C4-2B (cell line): Measurements from ENCODE around the gene LYSMD4.

Experiments
- H3K27ac ChIP-seq: fragments of 450-650 bp; 2 replicates; pipeline ENCODE4 v1.5.1; 2017
- ZFX ChIP-seq: fragments of 450-650 bp; IDR thresholded peaks from 2 replicates; pipeline ENCODE4 v1.6.1; 2017
- TF ChIP-seq, protein P1 (sequence below): fragments of 450-650 bp; conservative IDR thresholded peaks from 2 replicates; pipeline ENCODE4 v1.5.1; 2017; ENCODE audit warnings: mild to moderate bottlenecking

LYSMD4 gene

DNA sequence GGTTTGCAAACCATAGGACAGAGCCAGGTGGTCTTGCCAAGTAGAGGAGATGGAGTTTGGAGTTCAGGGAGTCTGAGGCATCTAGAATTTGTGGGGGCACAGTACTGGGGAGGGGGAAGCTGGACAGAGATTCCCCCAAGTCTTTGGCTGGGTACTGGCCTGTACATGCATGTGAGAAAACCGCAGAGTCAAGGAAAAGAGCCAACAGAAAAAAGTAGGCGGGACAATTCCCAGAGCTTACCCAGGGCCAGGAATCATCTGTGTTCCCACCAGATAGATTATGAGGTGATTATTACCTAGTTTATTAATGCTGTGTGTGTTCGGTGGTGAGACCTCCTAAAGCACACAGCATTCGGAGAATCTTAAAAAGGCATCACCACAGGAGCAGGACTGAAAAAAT lies 11.3 kb downstream of the LYSMD4 start:
- no peak overlapping the region for H3K27ac ChIP-seq
- TF ChIP-seq, protein P1, sequence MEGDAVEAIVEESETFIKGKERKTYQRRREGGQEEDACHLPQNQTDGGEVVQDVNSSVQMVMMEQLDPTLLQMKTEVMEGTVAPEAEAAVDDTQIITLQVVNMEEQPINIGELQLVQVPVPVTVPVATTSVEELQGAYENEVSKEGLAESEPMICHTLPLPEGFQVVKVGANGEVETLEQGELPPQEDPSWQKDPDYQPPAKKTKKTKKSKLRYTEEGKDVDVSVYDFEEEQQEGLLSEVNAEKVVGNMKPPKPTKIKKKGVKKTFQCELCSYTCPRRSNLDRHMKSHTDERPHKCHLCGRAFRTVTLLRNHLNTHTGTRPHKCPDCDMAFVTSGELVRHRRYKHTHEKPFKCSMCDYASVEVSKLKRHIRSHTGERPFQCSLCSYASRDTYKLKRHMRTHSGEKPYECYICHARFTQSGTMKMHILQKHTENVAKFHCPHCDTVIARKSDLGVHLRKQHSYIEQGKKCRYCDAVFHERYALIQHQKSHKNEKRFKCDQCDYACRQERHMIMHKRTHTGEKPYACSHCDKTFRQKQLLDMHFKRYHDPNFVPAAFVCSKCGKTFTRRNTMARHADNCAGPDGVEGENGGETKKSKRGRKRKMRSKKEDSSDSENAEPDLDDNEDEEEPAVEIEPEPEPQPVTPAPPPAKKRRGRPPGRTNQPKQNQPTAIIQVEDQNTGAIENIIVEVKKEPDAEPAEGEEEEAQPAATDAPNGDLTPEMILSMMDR = no peak
- no peak for TF ChIP-seq ZFX

DNA sequence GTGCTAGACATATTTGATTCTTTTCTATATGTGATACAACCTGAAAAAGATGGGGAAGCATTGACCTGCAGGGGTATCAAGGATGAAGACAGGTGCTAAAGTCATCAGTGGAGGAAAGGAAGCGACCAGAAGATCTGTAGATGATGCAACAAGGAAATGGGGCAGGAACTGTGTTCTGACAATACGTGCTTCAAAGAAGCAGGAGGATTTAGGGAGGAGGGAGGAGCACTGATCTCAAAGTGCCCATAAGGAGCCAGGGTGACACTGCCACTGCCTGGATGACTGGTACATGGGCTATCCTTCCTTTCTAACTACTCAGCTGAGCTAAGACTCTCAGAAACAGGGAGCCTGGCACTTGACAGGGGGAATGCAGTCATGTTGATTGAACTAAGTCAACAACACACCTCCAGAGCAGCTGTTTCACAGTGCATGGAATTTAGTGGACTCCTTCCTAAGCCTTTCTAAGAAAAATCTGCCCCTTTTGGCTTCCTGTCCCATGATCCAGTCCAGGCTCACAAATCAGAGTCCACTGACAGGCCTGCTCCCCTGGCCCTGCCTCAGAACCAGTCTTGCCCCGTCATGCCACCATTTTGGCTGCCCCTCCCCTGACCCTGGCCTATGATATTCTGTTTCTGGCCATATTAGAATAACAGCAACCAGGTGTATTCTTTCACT lies 12.0 kb downstream of the LYSMD4 start:
- H3K27ac ChIP-seq = no peak overlapping the region
- TF ChIP-seq ZFX = no peak
- TF ChIP-seq, protein P1 = no peak

DNA sequence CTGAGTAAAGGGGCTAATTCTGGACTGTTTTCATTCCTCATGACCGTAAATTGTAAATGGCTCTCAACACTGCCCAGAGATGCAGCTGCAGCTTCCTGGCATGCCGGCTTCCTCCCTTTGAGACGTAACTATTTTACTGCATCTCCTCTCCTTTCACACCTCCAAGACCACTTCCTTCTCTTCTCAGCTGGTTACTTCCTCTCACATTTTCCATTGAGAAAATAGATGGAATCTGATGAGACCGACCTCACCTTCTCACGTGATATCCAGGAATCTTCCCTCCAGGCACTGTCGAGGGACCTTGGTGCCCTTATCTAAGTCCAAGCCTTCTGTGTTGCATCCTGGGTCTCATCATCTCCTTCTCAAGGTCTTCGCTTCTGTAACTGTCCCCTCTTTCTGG lies 12.7 kb downstream of the LYSMD4 start:
- no peak overlapping the region for H3K27ac ChIP-seq
- no peak for TF ChIP-seq ZFX

DNA sequence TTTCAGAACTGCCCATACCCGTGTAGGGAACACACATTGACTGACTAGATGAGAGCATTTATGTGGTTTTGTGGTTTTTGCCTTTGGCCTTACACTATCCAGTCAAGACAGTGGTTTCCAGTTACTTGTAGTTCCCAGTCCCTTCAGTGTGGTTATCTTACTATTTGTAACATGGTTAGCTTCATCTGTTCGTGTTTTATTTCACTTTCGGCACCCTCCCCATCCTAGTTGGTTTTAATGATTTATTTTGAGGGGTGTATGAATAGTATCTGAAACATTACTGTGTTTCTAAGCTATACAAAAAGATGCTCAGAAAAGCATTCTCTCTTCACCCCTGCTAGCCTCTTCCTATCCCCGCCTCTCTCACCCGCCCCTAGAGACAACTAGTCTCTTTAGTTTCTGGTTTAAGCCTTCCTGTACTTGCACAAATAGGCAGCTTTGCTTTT lies 14.1 kb downstream of the LYSMD4 start:
- no peak for TF ChIP-seq ZFX
- TF ChIP-seq, protein P1 = no peak
- no peak overlapping the region for H3K27ac ChIP-seq

DNA sequence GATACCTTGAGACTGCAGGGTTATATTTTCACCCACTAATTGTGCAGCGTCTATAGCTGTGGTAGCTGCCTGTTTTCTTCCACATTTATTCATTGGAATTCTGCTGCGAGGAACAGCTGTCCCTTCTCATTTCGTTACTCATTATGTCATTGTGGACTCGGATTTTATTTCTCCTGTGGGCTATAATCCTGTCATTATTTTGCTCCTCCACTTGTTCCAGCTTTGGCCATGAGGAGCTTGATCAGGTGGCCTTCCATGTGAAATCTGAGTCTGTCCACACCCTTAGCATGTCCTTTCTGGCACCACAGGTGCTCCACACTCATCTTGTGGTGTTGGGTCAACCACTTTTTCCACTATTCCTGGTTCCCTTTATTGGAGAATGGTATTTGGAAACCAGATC lies 14.8 kb downstream of the LYSMD4 start:
- no peak overlapping the region for H3K27ac ChIP-seq

DNA sequence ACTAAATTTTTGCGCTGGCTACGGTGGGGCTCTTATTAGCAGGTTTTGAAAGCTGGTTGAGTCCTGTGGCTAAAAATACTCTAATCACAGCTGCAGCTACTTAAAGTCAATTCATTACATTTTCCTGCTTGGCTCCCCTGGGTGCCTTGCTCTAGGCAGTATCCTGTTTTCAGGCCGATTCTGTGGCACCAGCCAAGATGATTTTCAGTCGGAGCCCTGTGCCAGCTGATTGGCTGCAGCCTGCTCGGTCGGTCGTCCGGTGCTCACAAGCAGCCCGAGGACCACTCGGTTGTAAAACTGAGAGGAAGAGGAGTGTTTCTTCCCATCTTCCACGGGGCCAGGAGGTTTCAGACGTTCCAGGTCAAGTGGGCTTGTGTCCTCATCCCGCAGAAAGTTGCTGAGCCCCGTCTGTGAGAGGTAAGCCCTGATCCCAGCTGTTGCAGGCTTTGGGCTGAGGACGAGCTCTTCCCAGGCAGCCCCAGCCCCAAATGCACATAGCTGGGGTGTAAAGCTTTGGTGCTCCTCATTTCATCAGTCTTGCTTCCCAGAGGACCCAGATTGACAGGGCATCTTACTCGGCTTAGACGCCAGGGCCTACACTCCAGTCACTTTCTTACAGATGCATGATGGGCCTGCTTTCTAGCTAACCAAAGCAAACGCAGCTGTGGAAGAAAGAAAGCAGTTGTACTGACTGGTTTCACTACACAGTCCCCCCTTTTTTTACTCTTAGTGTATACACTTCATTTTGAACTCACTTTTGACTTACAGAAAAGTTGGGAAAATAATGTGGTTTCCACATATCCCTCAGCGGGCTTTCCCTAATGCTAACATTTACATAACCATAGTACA lies 15.9 kb downstream of the LYSMD4 start:
- no peak overlapping the region for H3K27ac ChIP-seq
- TF ChIP-seq ZFX = no peak
- TF ChIP-seq, protein P1 = no peak

More for the DNA sequence above, 14.8 kb downstream of the LYSMD4 start:
- TF ChIP-seq ZFX = no peak
- TF ChIP-seq, protein P1 = no peak

DNA sequence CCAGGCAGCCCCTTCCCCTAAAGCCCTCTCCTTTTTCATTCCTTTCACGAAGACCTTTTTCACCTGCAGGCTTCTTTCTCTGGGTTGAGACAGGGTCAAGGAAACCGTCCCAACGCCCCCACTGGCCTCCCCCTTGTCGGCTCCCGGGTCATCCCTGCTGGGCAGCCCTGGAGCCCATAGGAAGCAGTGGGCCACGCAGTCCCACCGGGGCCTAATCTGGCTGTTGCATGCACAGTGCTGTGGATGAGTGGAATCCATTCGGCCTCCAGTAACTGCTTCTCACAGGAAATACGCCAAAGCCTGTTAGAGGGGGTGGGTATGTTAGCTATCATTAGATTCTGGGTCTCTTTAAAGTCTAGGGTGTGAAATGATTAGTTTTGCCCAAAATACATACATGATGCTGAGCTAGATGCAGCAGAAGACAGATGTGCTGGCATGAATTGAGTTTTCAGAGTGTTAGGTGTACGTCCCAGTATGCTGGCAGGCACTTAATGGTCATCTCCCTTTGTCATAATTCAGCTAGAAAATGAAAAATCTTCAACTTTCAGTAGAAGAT lies 16.6 kb downstream of the LYSMD4 start:
- no peak overlapping the region for H3K27ac ChIP-seq
- TF ChIP-seq, protein P1 = no peak
- TF ChIP-seq ZFX = no peak
